Amygdala (tissue), 56 donors: ENCODE measurements around the gene PCDH9.

Experiments used
- DNase-seq, 56 donors: peaks; one replicate each; lab custom pipeline; 2025; lab: John Stamatoyannopoulos, UW

Gene PCDH9

DNA sequence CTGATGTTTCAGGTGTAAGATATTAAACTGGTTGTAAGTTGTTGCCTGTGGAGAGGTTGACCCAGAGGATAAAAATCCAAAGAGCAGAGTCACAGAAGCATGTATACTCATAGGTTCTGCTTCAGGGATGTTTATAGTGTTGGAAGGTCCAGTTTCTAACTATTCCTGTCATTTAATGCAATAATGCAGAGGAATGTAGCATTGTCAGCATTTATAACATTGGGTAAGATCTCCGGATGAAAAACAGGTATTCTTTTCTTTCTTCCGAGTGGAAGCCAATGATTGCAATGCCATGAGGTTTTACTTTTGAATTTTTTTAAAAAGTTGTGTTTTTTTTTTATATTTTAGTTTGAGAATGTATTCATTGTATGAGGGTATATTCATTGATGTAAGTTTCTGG lies 771.0 kb downstream of the PCDH9 start:
- DNase-seq, result no peak

DNA sequence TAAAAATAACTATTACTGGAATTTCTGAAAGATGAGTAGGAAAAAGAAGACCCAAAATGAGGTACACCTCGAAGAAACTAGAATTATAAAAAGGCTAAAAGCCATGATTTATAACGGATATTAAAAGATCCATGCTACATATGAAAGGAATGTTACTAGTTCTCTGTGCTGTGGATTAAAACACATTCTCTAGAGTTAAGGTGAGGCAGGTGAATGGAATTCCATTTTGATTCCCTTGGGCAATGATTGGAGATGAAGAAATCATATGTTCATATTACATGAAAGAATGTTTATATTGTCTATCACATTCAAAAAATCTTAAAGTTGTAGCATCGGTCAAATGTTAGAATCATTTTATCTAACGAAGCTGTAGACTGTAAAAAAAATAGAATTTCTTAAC lies 783.7 kb downstream of the PCDH9 start:
- DNase-seq, result no peak

DNA sequence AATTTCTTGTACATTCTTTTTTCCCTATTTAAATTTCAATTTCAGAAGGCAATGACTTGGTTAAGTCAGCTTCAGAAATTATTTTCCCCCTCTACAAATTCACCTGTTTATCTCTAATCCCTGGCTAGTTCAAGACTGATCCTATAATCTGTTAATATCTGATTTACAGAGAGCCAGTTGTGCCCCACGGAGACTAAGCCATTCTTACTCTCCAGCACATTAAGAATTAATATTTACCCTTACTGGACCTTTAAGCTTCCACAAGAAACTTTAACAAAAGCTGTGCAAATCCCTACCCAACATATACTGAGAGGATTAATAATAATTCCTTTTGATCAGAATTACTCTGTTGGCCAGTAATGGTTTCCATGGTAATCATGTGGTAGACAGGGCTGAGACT lies 786.2 kb downstream of the PCDH9 start:
- no peak for DNase-seq

DNA sequence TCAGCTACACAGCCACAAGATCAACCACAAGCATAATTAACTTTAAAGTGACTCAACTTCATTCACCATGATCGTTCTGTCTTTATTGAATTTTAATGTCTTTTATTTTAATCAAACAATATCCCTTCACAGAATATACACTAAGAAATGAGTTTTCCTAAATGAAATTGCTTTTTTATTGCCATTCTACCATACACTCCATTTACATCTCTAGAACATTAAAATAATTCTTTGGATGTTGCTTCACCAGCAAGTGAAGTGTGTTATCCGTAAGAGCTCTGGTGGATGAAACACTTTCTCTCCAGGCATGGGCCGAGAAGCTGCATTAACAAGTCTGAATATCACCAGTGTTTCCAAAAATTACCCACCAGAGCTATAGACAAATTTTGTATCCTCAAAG lies 789.2 kb downstream of the PCDH9 start:
- DNase-seq, result no peak

DNA sequence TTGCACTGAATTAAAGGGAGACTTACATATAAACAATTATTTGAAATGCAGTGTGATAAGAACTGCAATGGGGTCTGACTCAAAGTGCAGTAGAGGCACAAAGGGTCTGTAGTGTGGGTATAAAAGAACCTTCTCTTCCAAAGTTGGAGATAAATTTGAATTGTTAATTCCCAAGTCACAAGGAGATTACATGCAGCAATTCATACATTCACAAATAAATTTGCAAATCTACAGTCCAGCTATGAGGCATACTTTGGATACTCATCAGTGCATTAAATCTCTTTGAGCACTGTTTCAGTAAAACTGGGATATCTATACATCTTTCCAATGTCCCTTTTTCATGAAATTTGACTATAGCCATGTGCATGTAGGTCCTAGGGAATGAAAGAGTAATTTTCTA lies 799.4 kb downstream of the PCDH9 start:
- DNase-seq, result no peak

DNA sequence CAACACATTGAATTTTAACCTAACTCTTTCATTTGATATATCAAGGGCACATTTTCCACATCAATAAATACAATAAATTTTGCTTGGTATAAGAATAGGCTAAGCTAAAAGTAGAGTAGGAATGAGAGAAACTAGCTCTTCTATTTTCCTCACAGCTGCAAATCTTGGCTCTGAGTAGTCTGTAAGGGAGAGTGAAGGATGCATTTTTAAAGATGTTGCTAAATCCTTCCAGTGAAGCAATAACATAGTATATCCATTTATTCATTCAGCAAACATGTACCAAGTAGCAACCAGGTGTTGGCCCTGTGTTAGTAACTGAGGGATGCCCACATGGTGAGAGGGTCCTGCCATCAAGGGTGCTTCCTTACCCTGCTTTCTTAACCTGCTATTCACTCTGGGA lies 799.9 kb downstream of the PCDH9 start:
- no peak for DNase-seq

DNA sequence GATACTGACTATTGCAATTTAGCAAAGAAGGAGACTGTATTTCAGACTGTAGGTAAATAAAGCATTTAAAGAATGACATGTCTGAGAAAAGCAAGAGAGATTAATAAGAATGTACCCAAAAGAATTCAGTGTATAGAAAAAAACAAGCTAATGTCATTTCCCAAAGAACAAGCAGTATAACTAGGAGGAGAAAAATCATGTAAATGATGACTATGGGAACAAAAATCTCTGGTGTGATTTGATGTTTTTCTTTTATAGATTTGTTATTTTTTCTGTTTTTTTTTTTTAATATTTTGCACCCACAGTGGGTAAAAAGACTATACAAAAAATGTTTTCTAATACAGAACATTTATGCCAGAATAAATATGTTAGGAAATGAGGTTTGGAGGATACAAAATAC lies 801.0 kb downstream of the PCDH9 start:
- DNase-seq, result no peak

DNA sequence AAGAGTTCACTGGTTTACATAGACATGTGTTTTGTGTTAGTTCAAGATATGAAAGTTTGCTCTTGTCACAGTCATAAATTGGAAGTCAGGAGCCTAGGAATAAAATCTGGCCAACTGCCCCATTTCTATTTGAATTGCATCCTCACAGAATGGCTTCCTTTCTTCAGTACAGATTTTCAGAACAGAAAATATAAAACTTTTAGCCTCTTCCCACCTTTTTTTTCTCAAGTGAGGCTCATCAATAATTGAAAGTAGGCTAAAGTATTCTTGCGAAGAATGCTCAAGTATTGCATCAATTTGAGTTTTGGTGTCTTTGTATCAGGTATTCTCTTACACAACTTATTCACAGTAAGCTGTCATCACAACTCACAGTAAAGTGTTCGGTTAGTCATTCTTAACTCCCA lies 802.7 kb downstream of the PCDH9 start:
- no peak for DNase-seq

DNA sequence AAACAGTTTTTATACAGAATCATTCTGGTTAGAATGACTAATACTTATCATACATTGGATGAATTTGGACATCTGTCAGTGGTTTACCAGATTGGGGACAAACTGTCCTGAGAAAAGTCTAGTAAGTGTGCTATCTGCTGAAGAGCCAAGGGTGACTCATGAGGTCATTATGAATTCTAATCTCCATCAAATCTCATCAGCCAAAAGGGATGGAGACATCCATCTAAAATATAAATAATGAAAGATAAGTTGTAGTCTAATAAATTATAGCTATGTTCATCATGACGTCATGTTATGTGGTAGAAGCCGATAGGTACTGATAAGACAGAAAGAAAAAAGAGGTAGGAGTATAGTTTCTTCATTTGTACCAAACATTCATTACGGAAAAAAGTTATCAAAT lies 804.4 kb downstream of the PCDH9 start:
- no peak for DNase-seq

DNA sequence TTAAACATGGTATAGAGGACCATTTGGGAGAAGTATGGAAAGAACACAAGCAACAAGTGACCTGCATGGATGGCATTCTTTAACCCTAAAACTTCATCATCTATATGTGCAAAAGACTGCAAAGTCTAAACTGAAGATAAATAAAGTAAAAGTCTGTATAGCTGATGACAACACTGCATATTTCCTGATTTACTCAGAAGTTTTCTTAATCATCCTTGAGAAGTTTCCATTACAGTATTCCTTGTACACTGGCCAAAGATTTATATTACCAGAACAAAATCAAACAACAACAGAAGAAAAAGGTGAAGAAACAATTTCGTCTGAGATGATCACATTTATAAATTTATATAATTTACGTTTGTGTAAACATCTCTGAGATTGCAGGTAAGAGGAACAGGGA lies 805.7 kb downstream of the PCDH9 start:
- no peak for DNase-seq

DNA sequence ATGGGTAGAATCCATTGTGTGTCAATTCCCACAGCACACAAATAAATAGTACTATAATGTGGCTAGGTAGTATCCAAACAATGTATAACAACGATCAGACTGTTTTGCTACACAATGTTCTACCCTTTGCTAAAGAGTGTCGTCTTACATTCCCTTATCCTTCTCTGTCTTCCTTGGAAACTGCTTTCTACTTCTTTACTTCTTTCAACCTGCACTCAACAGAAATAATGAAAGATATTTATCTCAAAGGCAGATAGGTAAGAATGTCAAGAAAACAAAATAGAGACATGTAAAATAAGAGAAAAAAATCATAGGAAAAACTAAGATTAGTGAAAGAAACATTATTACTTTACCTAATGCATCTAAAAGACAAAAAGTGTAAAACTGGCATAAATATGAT lies 814.7 kb downstream of the PCDH9 start:
- DNase-seq, result no peak

DNA sequence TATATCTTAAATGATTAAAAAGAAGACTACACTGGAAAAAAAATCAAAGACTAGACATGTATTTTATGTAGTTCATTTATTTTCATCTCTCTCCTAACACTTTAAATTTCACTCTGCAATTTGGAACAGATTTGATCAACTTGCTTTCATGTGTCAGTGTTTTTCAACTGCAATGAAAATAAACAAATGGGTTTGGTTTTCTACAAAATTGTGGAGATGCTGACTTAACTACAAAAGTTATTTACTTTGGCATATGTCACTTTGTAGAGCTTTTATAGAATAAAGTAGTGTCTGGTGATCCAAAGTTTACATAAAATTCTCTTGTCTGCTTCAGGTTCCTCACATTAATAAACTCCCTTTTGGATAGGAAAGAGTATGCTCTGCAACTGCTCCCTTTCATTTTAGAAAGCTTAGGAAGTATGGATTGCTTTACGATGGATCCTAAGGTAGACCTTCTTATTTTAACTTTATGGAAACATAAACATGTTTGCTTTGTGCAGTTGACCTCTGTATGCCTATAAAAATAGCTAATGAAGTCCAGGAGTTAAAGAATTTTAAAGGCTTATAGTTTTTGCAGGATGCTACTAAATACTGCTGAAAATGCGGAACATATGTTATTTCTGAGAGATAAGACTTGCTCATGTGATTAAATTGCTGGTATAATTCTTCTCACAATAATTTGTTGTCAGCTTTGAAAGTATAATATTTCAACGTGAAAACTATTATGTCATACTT lies 815.9 kb downstream of the PCDH9 start:
- no peak for DNase-seq

DNA sequence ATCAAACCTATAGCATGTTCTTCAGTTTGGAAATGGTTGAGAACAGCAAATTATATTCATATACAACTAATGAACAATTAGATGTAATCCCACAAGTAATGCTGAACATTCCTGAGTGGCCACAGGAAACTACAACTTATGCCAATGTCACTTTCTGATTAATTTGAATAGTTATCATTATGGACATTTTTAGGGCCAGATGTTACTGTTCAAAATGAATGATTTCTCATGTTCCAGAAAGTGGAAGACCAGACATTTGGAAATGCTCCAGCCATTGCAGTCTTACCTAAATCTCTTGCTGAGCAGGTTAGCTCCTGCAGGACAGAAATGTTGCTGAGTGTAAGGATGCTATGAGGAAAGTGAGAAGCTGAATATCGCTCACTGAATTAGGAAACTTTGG lies 819.8 kb downstream of the PCDH9 start:
- DNase-seq, result no peak

DNA sequence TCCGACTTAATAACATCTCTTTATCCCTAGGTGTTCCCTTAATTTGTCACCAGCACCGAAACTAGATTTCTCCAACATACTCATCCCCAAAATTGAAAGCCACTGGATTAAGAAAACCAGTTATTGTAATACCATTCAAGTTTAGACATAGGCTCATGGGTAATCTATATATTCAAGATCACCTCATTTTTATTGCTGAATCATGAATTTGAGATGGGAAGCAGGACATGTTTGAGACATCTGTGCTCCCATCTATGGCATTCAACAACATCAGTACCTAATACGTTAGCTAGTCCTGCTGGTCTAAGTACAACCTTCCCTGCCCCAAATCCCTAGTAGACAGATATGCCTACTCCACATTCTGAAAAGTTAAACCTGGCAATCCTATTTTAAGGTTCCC lies 820.6 kb downstream of the PCDH9 start:
- DNase-seq, result no peak

DNA sequence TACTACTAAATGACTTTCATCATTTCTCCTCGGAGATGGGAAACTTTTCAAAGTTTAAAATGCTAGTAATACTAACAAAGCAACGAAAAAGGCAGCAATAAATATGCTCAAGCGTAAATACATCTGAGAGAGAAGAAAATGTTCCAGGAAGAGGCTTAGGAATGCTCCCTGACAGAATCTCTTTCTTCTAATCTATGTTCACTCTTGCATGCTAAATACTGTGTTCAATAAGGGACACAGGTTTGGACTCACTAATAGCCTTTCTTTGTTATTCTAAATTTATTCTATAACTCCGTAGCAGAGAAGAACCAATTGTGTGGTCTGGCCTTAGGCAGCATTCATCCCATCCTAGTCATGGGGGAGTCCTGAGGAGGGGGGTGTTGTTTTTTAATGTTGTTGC lies 823.0 kb downstream of the PCDH9 start:
- no peak for DNase-seq

DNA sequence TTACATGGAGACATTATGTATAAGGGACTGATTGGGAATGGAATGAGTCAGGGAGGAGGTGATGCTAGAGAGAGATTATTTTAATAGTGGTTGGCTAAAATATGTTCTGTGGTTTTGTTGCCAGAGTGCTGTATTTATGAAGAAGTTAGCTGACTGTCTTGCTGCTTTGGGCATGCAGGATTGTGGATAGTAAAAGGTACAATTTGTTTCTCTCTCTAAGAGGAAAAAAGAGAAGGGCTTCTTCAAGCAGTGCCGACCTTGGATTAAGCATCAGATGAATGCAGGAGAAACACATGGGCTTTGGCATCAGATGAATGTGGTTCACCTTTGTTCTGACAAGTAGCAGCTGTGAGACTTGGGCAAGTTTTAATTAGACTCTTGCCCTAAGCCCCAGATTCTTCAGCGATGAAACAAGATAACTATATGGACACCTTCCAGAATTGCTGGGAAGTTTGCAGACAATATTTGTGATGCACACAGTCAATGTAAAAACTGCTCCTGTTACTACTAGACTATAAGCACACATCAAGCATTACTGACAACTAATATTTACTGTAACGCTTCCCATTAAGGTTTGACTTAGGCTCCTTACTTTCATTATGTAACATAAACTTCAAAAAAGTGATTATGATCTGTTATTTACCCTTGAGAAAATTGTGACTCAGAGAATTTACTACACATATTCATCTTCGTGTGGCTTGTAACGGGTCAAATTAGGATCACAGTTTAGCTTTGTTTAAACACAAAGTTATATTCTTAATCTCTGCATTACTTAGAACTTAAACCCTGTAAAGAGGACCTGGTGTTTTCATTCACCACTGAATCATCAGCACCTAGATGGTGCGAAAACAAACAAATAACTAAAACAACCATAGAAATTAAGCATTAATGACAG lies 824.0 kb downstream of the PCDH9 start:
- DNase-seq, result no peak

DNA sequence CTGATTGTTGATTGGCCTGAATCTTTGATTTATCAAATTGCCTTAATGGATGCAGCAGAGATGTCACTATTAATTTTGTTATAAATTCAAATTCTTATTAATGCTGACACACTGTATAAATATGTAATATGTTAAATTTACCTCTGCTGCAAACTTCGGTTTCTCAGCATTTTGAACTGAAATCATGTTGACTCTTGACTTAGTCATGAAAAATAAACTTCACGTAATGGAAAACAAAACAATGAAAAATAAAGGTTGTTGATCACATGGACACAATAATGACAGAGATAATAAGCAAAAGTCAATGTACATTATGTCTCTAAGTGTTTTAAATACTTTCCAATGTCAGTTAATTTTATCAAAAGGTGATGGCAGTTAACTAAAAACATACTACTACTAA lies 827.6 kb downstream of the PCDH9 start:
- no peak for DNase-seq

DNA sequence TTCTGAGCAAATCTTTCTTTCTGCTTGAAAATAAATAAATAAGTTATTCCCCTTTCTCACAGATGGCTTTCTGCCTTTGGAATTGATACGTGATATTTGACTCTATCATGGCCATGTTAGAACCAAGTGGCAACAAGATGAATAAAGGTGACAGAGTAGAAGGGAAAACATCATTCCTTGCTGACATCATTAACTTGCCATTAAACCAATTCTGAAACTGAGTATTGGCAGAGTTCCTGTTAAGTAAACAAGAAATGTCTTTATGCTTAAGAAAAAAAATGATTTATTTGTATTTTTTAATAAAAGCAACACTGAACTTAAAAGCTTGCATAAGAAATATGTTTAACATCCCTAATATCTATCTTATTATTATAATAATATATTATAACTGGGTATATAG lies 828.1 kb downstream of the PCDH9 start:
- DNase-seq, result no peak

DNA sequence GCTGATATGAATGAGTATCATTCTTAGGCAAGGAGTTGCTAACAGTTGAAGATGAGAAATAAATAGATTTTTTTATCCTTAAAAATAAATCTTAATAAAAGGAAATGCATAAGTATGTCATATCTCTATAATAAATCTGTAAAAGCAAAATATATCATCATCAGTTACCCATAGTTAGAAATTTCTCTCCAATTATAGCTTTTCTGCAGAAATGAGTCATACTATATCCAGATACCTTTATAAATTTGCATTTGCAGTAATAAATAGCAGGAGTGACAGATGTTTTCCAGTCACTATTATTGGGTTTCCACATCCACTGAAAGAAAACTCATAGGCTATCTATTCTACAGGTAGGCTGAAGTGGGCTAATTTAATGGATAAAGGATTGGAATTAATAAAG lies 829.8 kb downstream of the PCDH9 start:
- no peak for DNase-seq

DNA sequence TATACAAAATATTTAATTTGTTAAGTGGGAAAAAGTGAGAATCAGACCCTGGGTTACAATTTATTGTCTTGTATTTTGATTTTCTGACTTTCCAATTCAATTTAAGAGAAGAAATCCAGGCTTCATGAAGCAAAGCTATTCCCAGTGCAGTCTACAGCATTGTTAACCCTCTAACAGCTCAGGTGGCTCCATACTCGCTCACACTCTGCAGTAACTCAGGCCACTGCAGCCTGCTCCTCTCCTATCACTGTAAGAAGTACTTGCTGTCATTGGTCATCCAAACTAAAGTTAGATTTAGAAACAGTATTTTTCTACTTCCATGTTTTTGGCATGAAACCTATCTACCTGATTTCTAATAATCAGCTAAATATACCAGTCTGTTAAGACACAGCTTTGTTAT lies 830.3 kb downstream of the PCDH9 start:
- no peak for DNase-seq

DNA sequence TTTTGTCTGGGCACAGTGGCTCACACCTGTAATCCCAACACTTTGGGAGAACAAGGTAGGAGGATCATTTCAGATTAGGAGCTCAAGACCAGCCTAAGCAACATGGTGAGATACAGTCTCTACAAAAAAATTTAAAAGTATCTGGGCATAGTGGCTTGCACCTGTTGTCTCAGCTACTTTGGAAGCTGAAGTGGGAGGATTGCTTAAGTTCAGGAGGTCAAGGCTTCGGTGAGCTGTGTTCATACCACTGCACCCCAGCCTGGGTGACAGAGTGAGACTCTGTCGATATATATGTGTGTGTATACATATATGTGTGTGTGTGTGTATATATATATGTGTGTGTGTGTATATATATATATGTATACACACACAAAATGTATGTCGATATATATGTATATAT lies 833.0 kb downstream of the PCDH9 start:
- DNase-seq, result no peak

DNA sequence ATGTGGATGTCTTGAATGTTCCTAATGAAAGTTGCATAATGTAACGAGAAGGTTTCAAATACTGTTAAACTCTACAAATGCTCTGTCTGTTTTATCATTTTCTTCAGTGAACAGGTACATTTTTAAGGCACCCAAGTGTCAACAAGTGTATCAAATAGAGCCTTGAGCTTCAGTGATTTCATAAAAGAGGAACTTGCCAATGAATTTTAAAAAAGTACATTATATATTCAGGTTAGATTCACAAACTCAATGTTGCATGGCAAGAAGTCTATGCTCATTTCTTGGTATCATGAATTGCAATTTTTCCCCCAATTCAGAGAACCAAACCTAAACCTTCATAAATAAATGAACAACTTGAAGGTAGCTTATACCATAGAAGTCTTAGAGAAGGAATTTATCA lies 838.8 kb downstream of the PCDH9 start:
- DNase-seq, result no peak
